Skin epidermis (tissue), 12 donors: ENCODE results near the gene DNAJC28.

Experiments used
- H3K27ac ChIP-seq, 21 experiments: fragments of 200-600 bp; sonication (generic) in 11 of 21; one replicate each; pipeline ENCODE4 v1.5.0; 2020; ENCODE audit warnings: mild to moderate bottlenecking in 3 of 21, inconsistent platforms in 2 of 21, moderate library complexity in 2 of 21
- H3K4me3 ChIP-seq, 7 experiments: fragments of 200-600 bp; sonication (generic) in 2 of 7; one replicate each; pipeline ENCODE4 v1.5.0; 2020; ENCODE audit warnings: inconsistent platforms in 2 of 7, mild to moderate bottlenecking in 2 of 7, moderate library complexity in 1 of 7

The DNAJC28 gene

DNA sequence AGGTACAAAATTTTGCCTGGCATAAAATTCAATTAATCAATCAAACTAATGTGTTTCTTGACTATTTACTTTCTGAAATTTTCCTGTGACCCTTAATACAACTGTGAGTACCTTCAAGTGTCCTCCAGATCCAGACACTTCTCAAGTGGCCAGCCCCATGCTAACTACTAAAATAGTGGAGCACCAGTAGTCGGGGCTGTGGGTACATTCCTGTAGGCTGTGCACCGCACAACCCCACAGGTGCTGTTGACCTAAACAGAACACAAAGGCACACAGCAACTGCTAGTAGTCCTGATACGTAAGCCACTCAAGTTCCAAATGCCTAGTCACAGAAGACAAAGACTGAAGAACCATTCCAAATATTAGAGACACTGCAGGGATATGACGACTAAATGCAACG, 48.3 kb downstream of the DNAJC28 start:
- Histone ChIP-seq H3K4me3 (no peak overlapping the region), H3K27ac (peak overlapping the region in 1 of 21 experiments; percentile 50)

DNA sequence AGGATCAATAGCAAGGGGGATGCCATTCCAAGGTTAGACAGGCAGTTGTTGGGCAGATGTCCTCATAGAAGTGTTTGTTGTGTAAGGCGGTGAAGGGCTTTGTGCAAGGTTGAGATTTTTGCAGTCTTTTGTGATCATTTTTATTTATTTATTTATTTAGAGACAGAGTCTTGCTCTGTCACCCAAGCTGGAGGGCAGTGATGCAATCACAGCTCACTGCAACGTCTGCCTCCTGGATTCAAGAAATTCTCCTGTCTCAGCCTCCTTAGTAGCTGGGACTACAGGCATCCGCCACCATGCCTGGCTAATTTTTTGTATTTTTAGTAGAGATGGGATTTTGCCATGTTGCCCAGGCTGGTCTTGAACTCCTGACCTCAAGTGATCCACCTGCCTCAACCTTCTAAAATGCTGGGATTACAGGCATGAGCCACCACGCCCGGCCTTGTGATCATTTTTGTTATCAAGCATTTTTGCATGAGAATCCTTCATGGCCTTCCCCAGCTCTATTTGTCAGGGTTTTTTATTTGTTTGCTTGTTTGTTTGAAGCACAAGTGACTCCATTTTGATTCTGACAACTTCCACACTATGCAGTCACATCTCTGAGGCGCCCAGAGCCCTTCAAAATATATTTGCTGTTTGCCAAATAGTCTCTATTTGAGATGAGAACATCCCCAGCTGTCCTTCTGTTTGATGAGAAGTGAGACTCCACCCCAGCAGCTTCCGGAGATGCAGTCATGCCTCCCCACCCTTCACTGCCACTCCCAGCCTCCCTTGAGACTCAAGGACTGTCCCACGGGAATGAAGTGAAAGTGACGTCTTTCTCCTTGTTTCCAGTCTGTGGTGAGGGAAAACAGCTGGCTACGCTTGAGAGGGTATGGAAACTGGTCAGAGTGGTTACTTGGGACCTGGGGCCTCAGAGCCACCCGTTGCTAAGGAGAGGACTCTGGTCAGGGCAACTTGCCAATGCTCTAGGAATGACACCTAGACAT, 49.7 kb downstream of the DNAJC28 start:
- Histone ChIP-seq H3K27ac (peak overlapping the region in 12 of 21 experiments; percentile 5 to 78 (median 52)), H3K4me3 (no peak overlapping the region)
